ENCODE measurements around the gene NMUR2.

- TF ChIP-seq CTCF (IDR thresholded peaks at IDR 0.05) (no peak), POLR2A (IDR thresholded peaks at IDR 0.05) (no peak)
Measured at GRCh38 chr5:152355061-152355460, 50.0 kb downstream of the NMUR2 start.

Data from heart left ventricle (tissue), 13 donors.